GM12892 (cell line): Measurements from ENCODE around the gene CPNE4.

Experiments
- POLR2A ChIP-seq: IDR thresholded peaks from 2 replicates; pipeline ENCODE4 v1.6.1; 2011; ENCODE audit warnings: low read depth, low read length, control low read depth
- POLR2AphosphoS5 ChIP-seq: IDR thresholded peaks from 2 replicates; pipeline ENCODE4 v1.6.1; 2011; ENCODE audit warnings: low read depth, low read length, control low read depth
- TAF1 ChIP-seq: IDR thresholded peaks from 2 replicates; pipeline ENCODE4 v1.6.1; 2011; ENCODE audit warnings: low read depth, mild to moderate bottlenecking, control low read depth, low read length, borderline replicate concordance

DNA sequence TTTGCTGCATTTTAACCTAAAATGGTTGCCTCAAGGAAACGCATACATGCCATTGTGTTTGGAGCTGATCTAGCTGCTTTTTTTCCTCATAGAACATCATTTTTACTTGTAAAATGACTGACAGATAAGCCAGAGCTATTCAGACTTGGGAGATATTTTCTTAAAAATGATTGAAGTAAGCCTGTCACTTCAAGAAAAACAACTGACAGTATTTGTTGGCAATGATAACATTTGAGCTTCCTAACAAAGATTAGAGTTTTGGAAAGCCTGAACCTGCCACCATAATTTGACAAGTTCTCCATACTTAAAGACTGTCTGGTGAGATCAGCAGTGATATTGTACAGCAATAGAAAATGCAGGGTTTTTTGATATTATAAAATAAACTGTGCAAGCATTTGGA is 504.4 kb downstream of the CPNE4 start:
- TF ChIP-seq TAF1 (no peak), POLR2A (no peak), POLR2AphosphoS5 (no peak)
